SHP77 treated with DMSO at 0.1 percent for 48 hours (cell line): ENCODE measurements around the gene STX11.

ENCODE experiments used
- DNase-seq: peaks from one replicate; lab custom pipeline; 2025; lab: John Stamatoyannopoulos, UW

The STX11 gene

DNA sequence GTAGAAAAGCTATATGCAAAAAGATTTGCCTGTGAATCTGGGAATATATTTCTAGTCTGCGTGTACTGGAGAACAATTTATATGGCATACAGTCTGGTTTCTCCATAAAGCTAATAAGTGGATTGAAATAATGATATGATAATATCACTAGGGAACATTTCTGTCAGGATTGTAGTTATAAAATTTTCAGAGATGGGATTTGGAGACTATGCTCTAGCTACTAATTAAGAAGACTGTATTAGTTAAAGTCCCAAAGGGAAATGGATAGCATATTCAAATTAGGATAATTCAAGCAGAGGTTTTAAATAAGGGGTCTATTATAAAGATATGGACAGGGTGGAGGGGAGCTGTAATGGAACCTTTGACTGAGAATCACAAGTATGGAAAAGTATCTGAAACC lies 7.2 kb upstream of the STX11 start:
- DNase-seq, result no peak

DNA sequence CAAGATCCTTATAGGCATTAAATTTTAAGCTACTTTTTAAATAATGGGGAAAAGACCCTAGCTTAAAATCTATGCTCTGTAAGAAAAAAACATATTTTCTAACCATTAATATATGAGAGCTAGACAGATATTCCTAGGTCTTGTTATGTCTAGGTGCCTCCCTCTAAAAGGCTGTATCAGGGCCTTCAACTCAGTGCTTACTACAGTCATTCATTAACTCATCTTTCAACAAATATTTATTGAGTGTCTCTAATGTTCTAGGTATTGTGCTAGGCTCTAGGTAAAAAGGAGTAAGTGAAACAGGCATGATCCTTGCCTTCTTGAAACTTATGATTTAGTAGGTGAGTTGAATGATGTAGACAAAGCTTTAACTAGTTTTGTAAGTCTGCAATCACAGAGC lies 6.4 kb upstream of the STX11 start:
- DNase-seq, result no peak

DNA sequence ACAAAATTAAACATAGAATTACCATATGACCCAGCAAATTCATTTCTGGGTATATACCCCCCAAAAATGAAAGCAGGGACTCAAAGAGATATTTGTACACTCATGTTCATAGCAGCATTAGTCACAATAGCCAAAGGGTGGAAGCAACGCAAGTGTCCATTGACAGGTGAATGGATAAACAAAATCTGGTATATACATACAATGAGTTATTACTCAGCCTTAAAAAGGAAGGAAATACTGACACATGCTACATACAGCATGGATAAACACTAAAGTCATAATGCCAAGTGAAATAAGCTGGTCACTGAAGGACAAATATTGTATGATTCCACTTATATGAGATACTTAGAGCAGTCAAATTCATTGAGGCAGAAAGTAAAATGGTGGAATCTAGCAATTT lies 5.3 kb upstream of the STX11 start:
- DNase-seq, result no peak

DNA sequence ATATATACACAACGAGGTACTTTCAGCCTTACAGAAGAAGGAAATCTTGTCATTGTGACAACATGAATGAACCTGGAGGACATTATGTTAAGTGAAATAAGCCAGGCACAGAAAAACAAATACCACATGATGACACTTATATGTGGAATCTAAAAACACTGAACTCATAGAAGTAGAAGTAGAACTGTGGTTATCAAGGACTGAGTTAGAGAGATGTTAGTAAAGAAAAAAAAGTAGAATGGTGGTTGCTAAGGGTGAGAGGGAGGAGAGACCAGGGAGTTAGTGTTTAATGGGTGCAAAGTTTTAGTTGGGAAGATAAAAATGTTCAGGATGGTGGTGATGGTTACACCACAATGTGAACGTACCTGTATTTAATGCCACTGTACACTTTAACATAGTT lies 4.8 kb upstream of the STX11 start:
- no peak for DNase-seq

DNA sequence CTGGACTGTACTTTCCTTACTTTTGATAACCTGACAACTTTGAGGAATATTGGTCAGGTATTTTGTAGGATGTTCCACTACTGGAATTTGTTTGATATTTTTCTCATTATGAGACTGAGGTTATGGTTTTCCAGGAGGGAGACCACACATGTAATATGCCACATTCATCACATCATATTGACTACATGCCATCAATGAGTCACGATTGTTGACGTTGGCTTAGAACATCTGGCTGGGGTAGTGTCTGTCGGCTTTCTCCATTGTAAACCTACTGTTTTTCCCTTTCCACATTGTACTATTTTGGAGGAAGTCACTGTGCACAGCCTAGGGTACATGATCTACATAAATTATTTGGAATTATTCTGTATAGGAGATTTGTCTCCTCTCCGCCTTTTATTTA lies 1.4 kb upstream of the STX11 start:
- no peak for DNase-seq

DNA sequence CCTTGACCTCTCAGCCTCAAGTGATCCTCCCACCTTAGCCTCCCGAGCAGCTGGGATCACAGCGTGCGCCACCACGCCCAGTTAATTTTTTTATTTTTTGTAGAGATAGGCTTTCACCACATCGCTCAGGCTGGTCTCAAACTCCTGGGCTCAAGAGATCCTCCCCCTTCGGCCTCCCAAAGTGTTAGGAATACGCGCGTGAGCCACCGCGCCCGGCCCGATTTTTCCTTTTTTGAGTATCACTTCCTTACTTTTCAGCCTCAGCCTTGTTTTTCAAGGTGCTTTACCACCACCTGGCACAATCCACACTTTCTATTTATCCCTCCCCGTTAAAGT lies 791 bp upstream of the STX11 start:
- DNase-seq, result no peak

DNA sequence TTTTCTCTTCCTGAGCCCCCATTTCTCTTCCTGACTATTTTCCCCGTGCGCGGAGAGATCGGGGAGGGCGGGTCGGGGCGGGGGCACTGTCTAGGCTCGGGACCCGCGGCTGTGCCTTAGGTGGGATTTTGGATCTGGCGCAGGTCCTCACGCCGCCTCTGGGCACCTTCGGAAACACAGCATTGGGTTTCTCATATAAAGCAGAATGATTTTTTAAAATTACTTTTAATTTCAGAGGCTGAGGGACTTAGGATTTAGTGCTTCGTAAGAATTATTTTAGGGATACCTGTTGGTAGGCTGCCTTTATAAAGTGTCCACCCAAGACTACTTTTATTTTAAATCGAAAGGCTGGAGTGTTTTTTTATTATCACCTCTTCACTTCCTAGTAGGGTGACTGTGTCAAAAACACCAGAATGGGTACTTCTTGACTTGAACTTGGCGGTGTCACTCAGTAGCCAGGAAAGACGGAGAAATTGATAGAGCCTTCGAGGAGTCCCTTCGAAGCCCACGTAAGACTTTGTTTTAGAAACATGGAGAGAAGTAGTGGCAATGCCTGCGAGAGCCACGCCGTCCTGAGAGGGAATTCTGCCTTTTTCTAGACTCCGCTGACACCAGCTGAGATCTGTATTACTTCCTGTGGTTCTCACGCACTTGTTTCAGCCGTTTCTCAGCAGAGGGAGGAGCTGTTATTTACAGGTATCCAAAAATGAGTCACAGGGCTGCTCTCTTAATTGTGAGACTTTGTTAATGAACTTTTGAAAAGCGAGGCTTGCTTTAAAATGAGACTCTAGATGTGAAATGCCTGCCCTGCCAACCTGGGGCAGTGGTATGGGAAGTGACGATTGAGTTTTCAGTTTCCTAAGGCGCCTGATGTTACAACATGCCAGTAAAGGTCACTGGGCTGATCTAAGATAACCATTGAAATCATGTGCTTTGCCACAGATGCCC lies 667 bp downstream of the STX11 start:
- DNase-seq, result no peak

DNA sequence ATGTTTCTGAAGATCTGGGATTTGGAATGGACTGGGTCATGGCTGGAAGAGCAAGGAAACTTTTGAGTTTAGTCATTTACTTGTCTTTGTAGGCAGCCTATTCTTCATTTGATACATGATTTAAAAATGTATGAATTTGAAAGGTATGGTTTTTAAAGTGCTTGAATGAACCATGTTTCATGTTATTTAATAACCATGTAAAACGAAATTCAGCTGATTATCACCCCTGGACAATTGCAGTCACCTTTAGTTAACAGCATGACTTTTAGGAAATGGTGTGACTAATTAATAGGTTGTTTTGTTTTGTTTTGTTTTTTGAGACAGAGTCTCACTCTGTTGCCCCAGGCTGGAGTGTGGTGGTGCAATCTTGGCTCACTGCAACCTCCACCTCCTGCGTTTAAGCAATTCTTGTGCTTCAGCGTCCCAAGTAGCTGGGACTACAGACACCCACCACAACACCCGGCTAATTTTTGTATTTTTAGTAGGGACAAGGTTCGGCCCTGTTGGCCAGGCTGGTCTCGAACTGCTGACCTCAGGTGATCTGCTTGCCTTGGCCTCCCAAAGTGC lies 2.1 kb downstream of the STX11 start:
- DNase-seq, result no peak

DNA sequence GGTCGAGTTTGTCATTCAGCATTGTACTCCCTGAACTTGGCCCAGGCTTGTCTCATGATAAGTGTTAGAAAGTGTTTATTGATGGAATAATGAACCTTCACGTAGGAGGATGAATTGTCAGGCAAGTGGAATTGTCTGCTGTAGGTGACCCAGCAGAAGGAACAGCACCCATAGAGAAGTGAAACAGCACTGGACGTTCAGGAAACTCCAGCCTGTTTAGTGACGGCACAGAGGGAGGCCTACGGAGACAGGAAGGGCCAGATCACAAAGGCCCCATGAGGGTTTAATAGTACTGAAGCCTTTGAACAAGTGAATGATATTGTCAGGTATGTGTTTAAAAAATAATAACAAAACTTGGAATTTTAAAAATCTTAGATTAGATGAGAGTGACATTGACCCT lies 2.9 kb downstream of the STX11 start:
- DNase-seq, result no peak

DNA sequence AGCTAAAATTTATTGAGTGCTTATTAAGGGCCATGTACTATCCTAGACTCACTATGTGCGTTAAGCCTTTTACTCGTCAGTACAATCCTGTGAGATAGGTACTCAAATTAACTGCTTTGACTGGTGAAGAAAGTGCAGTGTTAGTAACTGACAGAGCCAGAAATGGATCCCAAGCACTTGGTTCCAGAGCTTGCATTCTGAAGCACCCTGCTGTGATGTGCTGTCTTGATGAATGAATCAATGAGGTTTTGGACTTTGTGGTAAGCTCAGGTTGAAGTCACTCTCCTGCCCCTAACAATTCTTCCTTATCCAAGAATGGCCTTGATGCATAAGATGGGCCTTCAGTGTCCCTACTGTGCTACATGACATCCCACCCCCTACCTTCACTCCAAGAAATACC lies 3.7 kb downstream of the STX11 start:
- no peak for DNase-seq

DNA sequence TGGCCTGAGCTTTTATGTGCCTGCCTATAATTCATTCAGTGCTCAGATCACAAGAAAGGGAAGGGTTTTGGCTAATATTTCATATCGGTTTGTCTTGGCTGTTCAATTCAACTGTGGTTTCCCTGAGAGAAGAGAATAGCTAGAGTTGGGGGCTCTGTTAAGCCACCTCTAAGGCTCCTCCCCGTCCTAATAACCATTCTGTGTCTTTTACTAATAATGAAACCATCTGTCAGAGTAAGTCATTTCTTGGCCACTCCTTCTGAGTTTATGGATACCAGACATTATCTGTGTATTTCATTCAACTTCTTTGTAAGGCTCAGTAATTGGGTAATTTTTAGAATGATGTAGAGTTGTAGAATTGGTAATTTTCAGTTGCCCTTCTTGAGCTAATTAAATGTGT lies 5.2 kb downstream of the STX11 start:
- no peak for DNase-seq

DNA sequence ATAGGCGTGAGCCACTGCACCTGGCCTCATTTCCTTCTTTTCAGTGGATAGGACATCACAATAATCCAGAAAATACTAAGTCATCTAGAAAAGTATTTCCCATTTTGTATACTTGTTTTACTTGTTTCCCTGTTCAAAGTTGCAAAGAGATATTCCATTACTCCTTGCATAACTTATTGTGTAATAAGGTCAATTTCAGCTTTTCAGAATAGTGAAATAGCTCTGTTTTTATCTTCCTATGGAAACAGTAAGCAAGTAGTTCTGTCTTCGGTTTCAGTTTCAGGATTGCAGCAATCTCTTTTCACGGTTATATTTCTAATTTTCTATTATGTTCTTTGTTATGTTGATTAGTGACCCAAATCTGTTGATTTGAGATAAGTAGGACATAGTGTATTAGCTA lies 6.0 kb downstream of the STX11 start:
- DNase-seq, result no peak

DNA sequence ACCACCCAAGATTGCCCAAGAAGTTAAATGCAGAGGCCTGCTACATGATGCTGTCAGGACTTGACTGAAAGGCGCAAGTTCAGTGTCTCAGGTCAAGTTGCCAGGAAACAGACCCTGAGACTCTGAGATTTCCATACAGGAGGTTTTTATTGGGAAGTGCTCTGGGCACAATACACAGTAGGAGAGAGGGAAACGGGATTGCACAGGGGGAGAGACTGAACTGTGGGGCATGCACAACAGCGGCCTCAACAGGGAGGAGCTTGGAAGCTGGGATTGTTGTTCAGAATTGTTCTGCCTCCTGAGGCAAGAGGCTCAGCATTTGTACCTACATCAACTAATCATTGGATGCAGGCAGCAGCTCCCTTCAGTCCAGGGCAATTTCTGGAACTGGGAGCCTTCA lies 6.7 kb downstream of the STX11 start:
- no peak for DNase-seq

DNA sequence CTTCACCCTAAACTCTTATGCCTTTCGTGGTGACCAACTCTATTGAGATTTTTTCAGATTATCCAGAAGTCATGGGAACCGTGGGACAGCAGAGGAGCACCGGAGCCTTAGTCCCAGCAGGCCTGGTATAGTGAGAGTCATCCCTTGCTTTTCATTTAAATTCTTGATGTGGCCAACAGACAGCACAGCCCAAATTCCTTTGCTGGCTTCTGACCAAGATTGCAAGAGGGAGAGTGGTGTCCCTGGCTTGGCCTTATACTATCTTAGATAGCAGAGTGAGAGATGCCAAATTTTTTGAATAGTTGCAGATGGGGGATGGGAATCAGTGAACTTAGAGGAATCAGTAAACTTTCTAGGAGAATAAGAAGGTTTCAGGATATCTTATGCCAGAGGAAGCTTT lies 7.8 kb downstream of the STX11 start:
- no peak for DNase-seq

DNA sequence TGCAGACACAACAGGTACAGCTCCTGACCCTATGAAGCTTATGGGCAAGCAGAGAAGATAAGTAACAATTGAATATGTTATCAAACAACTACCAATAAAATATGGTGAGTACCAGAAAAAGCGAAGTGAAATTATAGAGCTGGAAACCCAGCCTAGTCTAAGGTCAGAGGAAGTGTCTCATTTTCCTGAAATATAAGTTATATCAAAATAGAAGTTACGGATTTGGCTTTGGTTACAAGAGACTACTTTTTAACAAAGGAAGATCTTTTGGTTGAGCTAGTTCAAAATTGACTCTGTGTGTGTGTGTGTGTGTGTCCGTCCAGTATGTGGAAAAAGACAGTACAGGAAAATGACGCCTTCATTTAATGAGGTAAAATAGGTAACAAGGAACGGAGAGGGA lies 8.9 kb downstream of the STX11 start:
- no peak for DNase-seq

DNA sequence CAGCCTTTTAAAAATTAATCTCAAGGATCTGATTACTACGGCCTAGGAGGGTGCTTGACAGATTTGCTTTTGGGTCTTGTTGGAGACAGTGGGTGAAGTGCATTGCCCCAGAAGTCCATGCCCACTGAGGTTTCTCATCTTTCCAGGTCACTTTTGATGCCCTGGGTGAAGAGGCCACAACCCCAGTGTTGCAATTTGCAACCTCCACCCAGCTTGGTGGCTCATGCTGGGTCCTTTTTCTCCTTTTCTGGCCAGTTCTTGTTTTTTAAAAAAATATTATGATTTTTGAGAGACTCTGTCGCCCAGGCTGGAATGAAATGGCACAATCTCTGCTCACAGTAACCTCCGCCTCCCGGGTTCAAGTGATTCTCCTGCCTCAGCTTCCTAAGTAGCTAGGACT lies 9.4 kb downstream of the STX11 start:
- no peak for DNase-seq

DNA sequence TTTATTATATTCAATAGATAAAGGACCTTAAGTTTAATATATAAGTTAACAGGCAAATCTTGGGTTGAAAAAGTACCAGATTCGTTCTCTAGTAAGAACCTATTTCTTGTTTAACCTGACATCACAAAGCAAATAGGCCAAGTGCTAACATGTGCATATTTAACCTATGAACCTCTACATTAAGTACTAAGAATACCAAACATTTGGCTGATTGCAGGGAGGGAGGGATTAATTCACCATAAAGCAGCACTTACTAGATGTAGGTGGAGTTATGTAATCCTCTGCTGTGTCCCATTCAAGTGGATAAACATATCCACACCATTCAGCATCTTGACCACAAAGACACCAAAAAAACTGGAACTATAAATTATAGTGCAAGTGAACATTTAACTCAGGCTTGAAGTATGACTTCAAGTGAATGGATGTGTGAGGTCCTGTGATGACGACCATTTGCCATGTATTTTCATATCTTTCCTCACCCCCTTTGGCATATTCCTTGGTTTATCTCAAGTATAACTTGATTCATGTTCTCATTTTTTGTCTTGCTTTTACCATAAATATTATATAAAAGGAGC lies 10.2 kb downstream of the STX11 start:
- DNase-seq, result no peak

DNA sequence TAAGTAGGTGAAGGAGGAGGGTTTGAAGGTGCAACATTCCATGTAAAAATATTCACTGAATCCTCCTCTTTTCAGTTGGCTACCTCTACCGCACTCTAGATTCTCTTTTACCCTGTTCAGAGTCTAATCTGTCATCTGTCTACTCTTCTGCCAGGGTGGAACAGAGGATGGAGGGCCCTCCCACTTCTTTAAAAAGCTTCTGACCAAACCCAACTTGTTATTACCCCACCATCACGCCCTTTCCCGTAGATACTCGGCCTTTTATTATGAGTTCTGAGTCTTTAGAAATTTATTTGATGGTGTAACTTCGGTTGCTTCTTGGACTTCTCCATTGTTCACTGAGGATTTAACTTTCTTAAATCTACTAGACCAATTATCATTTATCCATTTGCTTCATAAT lies 11.7 kb downstream of the STX11 start:
- DNase-seq, result no peak

DNA sequence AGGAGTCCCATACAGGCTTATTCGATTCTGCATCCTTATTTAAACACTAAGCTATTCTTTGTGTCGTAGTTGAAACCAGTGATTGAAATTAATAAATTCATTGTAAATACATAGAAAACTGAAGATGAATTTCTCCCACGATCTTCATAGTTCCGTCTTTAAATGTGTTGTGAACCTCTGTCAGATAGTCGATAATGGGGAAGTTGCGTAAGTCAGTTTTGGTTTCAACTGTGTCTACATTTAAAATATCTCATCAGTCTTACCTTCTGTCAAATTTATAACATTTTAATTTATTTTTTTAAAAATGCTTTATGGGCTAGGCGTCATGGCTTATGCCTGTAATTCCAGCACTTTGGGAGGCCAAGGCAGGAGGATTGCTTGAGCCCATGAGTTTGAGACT lies 12.7 kb downstream of the STX11 start:
- no peak for DNase-seq

DNA sequence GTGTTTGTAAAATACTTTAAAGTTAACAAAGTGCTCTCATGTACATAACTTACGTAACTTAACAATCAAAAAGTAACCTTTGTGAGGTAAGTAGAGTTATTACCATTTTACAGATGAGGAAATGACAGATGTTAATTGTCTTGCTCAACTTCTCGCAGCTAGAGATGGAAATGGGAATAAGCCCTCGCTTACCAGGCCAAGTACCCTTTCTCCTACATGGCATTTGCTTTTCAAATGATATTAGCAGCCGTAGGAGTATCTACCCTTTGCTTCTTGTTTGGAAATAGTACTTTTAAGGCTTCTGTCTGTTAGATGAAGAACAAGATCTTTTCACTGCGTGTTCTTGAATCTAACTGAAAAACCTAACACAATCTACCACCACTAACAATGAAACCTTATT lies 15.5 kb downstream of the STX11 start:
- no peak for DNase-seq

DNA sequence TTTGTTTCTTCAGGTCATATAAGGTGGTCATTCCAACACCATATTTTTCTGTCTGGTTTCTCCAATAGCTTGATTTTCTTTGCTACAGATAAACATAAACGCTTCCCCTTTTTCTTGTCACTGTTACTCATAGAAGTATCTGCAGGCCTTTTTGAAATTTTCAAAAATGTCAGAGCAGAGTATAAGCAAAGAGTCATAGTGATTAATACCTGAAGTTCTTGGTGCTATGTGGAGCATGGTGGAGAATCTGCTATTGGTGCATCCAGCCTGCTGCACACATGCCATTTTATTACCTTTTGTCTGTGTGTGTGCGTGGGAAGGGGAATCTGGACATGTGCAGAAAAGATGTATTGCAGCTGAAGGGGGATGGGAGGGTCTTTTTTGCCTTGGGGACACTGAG lies 19.7 kb downstream of the STX11 start:
- no peak for DNase-seq

DNA sequence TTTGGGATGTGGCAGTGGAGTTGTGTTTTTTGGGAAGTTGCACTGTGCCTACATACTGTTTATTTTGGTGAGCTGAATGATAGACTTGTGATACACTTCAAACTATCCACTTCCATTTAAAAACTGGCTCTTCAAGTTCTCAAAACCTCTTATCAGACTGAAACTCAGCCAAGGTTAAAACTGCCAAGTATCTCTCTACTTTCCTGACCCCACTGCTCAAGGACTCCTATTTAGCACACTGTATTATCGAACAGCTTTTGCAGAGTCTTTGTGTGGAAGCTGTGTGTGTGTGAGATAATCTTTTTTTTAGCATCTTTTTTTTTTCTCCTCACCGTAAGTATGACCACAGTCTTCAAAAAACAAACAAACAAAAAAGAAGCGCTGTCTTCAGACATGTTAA lies 21.1 kb downstream of the STX11 start:
- no peak for DNase-seq

DNA sequence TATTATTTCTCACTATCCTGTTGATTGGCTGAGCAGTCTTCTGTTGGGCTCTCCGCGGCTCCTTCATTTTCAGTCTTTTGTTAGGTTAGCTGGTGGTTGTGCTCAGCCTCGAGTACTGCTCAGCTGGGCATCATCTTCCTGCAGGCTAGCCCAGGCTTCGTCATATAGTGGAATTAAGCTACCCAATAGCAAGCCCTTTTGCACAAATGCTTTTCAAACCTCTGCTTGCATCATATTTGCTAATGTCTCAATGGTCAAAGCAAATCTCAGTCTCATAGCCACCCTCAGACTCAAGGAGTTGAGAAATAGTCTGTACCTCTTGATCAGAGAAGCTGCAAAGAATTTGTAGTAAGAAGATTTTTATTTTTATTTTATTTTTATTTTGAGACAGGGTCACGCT lies 23.7 kb downstream of the STX11 start:
- no peak for DNase-seq

DNA sequence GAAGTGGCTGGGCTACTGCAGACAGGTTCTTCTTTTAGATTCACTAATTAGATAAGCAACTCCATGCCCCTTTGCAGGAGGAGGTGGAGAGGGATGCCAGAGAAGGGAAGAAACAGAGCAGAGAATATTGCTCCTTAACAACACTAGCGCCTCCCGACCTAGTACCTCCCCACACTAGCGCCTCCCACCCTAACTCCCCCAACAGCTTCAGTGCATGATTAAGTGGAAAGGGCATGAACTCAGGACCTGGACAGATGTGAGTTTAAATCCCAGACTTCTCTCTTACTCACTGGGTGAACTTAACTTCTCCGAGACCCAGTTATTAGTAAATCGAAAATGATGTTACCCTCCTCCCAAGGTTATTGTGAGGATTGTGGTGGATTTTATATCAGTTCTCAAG lies 25.7 kb downstream of the STX11 start:
- no peak for DNase-seq
